HEK293 (cell line): Measurements from ENCODE around the gene WWOX.

ENCODE experiments used
- CTCF ChIA-PET: fragments of 350-600 bp; formaldehyde crosslinking; extraction: SDS; loops from one replicate; lab custom pipeline; 2021; ENCODE audit warnings: antibody characterized with exemption; lab: Yijun Ruan, JAX
- POLR2A ChIA-PET: fragments of 300-600 bp; formaldehyde crosslinking; extraction: SDS; loops from one replicate; lab custom pipeline; 2020; ENCODE audit warnings: antibody characterized with exemption, inconsistent platforms; lab: Yijun Ruan, JAX
- H3K27ac ChIP-seq: fragments of 200-500 bp; sonication (Bioruptor generic); 2 replicates; pipeline ENCODE4 v1.5.1; 2014; ENCODE audit warnings: low read depth, low read length, control low read depth, inconsistent platforms; ENCODE audit errors: extremely low read depth
- H3K36me3 ChIP-seq, 2 experiments: fragments of 200-500 bp in 1 of 2; sonication (Bioruptor generic) in 1 of 2; 1 replicate in 1 of 2; 2 replicates in 1 of 2; pipeline ENCODE4 v1.5.1; 2014 to 2017; ENCODE audit warnings: inconsistent platforms in 2 of 2, low read length in 2 of 2; ENCODE audit not compliant: control insufficient read depth in 2 of 2, insufficient read depth in 1 of 2
- H3K4me1 ChIP-seq: fragments of 200-500 bp; sonication (Bioruptor generic); 2 replicates; pipeline ENCODE4 v1.5.1; 2014; ENCODE audit warnings: mild to moderate bottlenecking, low read length, inconsistent platforms; ENCODE audit not compliant: control insufficient read depth, insufficient read depth
- H3K4me3 ChIP-seq: 2 replicates; pipeline ENCODE4 v1.5.1; 2011; ENCODE audit warnings: low read depth, mild to moderate bottlenecking, control low read depth, low read length, moderate library complexity
- H3K9me3 ChIP-seq: fragments of 200-500 bp; sonication (Bioruptor generic); 2 replicates; pipeline ENCODE4 v1.5.1; 2014; ENCODE audit warnings: low read depth, low read length, inconsistent platforms; ENCODE audit not compliant: control insufficient read depth, insufficient read depth
- CTCF ChIP-seq: fragments of 450-650 bp; formaldehyde crosslinking; IDR thresholded peaks from 2 replicates; pipeline ENCODE4 v1.5.1; 2016; ENCODE audit warnings: missing biosample characterization, missing genetic modification characterization
- GLI2 ChIP-seq: fragments of 450-650 bp; formaldehyde crosslinking; IDR thresholded peaks from 2 replicates; pipeline ENCODE4; 2017; ENCODE audit warnings: missing biosample characterization, missing genetic modification characterization, low read depth, borderline replicate concordance
- KLF1 ChIP-seq: fragments of 450-650 bp; formaldehyde crosslinking; IDR thresholded peaks from 2 replicates; pipeline ENCODE4 v1.5.1; 2016; ENCODE audit warnings: missing biosample characterization, missing genetic modification characterization
- SP3 ChIP-seq: fragments of 450-650 bp; formaldehyde crosslinking; IDR thresholded peaks from 2 replicates; pipeline ENCODE4 v1.5.1; 2016; ENCODE audit warnings: missing biosample characterization, missing genetic modification characterization
- SP7 ChIP-seq: fragments of 450-650 bp; formaldehyde crosslinking; IDR thresholded peaks from 2 replicates; pipeline ENCODE4 v1.5.1; 2016; ENCODE audit warnings: missing biosample characterization, missing genetic modification characterization
- ZEB2 ChIP-seq: fragments of 450-650 bp; formaldehyde crosslinking; IDR thresholded peaks from 2 replicates; pipeline ENCODE4 v1.5.1; 2016; ENCODE audit warnings: missing biosample characterization, missing genetic modification characterization
- ZNF114 ChIP-seq: fragments of 450-650 bp; formaldehyde crosslinking; IDR thresholded peaks from 2 replicates; pipeline ENCODE4 v1.5.0; 2017; ENCODE audit warnings: missing biosample characterization, missing genetic modification characterization
- ZNF174 ChIP-seq: fragments of 450-650 bp; formaldehyde crosslinking; IDR thresholded peaks from 2 replicates; pipeline ENCODE4 v1.5.0; 2017; ENCODE audit warnings: missing biosample characterization, mild to moderate bottlenecking, missing genetic modification characterization
- ZNF184 ChIP-seq: fragments of 450-650 bp; IDR thresholded peaks from 2 replicates; pipeline ENCODE4 v1.5.1; 2018; ENCODE audit warnings: missing biosample characterization, mild to moderate bottlenecking, missing genetic modification characterization
- ZNF266 ChIP-seq: fragments of 450-650 bp; formaldehyde crosslinking; IDR thresholded peaks from 2 replicates; pipeline ENCODE4 v1.5.1; 2016; ENCODE audit warnings: missing biosample characterization, missing genetic modification characterization, low read depth
- ZNF280C ChIP-seq: fragments of 450-650 bp; formaldehyde crosslinking; IDR thresholded peaks from 2 replicates; pipeline ENCODE4 v1.5.1; 2016; ENCODE audit warnings: missing biosample characterization, missing genetic modification characterization
- ZNF404 ChIP-seq: fragments of 450-650 bp; formaldehyde crosslinking; IDR thresholded peaks from 2 replicates; pipeline ENCODE4 v1.5.1; 2017; ENCODE audit warnings: missing biosample characterization, missing genetic modification characterization
- ZNF433 ChIP-seq: fragments of 450-650 bp; formaldehyde crosslinking; IDR thresholded peaks from 2 replicates; pipeline ENCODE4 v1.5.1; 2016; ENCODE audit warnings: missing biosample characterization, missing genetic modification characterization, low read depth
- ZNF529 ChIP-seq: fragments of 450-650 bp; formaldehyde crosslinking; IDR thresholded peaks from 2 replicates; pipeline ENCODE4 v1.5.1; 2017; ENCODE audit warnings: missing genetic modification characterization, missing biosample characterization; ENCODE audit not compliant: insufficient replicate concordance
- ZNF530 ChIP-seq: fragments of 450-650 bp; formaldehyde crosslinking; IDR thresholded peaks from 2 replicates; pipeline ENCODE4 v1.5.1; 2016; ENCODE audit warnings: low read depth, missing biosample characterization, missing genetic modification characterization
- ZNF544 ChIP-seq: fragments of 450-650 bp; formaldehyde crosslinking; IDR thresholded peaks from 2 replicates; pipeline ENCODE4 v1.5.0; 2017; ENCODE audit warnings: missing biosample characterization, missing genetic modification characterization
- ZNF571 ChIP-seq: fragments of 450-650 bp; formaldehyde crosslinking; IDR thresholded peaks from 2 replicates; pipeline ENCODE4 v1.5.0; 2017; ENCODE audit warnings: missing biosample characterization, missing genetic modification characterization
- ZNF704 ChIP-seq: fragments of 450-650 bp; formaldehyde crosslinking; IDR thresholded peaks from 2 replicates; pipeline ENCODE4 v1.5.1; 2016; ENCODE audit warnings: missing biosample characterization, missing genetic modification characterization
- ZNF768 ChIP-seq: fragments of 450-650 bp; formaldehyde crosslinking; IDR thresholded peaks from 2 replicates; pipeline ENCODE4 v1.5.1; 2018; ENCODE audit warnings: missing biosample characterization, mild to moderate bottlenecking, missing genetic modification characterization
- ZNF791 ChIP-seq: fragments of 450-650 bp; formaldehyde crosslinking; IDR thresholded peaks from 2 replicates; pipeline ENCODE4 v1.5.1; 2016; ENCODE audit warnings: missing biosample characterization, missing genetic modification characterization
- ZXDB ChIP-seq: fragments of 450-650 bp; formaldehyde crosslinking; IDR thresholded peaks from 2 replicates; pipeline ENCODE4 v1.5.1; 2016; ENCODE audit warnings: missing biosample characterization, missing genetic modification characterization
- TF ChIP-seq, protein P1 (sequence below): fragments of 450-650 bp; formaldehyde crosslinking; optimal IDR thresholded peaks from 2 replicates; pipeline ENCODE3; 2016; ENCODE audit warnings: missing biosample characterization, mild to moderate bottlenecking, missing genetic modification characterization
- TF ChIP-seq, protein P2 (sequence below): fragments of 450-650 bp; formaldehyde crosslinking; IDR thresholded peaks from 2 replicates; pipeline ENCODE4 v1.5.1; 2016; ENCODE audit warnings: missing biosample characterization, missing genetic modification characterization
- TF ChIP-seq, protein P3 (sequence below): fragments of 450-650 bp; formaldehyde crosslinking; IDR thresholded peaks from 2 replicates; pipeline ENCODE4 v1.5.1; 2016; ENCODE audit warnings: missing biosample characterization, missing genetic modification characterization
- TF ChIP-seq, protein P4 (sequence below): fragments of 450-650 bp; IDR thresholded peaks from 2 replicates; pipeline ENCODE4 v1.5.1; 2018; ENCODE audit warnings: missing biosample characterization, mild to moderate bottlenecking, missing genetic modification characterization

WWOX gene

GRCh38 chr16:79045191-79045590 lies 945.7 kb downstream of the WWOX start:
- TF ChIP-seq ZNF280C (tag by site-specific recombination) (no peak), ZNF704 (no peak), SP3 (tag by site-specific recombination) (no peak), ZNF114 (tag by site-specific recombination) (no peak), ZNF529 (tag by site-specific recombination) (no peak), ZEB2 (tag by site-specific recombination) (no peak), GLI2 (tag by site-specific recombination) (no peak), ZNF571 (no peak), ZNF266 (tag by site-specific recombination) (no peak), SP7 (tag by site-specific recombination) (no peak), ZNF530 (tag by site-specific recombination) (no peak), ZNF184 (tag by site-specific recombination) (no peak)
- TF ChIP-seq, protein P1, sequence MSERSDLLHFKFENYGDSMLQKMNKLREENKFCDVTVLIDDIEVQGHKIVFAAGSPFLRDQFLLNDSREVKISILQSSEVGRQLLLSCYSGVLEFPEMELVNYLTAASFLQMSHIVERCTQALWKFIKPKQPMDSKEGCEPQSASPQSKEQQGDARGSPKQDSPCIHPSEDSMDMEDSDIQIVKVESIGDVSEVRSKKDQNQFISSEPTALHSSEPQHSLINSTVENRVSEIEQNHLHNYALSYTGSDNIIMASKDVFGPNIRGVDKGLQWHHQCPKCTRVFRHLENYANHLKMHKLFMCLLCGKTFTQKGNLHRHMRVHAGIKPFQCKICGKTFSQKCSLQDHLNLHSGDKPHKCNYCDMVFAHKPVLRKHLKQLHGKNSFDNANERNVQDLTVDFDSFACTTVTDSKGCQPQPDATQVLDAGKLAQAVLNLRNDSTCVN (tag by site-specific recombination), result no peak
- TF ChIP-seq, protein P2, sequence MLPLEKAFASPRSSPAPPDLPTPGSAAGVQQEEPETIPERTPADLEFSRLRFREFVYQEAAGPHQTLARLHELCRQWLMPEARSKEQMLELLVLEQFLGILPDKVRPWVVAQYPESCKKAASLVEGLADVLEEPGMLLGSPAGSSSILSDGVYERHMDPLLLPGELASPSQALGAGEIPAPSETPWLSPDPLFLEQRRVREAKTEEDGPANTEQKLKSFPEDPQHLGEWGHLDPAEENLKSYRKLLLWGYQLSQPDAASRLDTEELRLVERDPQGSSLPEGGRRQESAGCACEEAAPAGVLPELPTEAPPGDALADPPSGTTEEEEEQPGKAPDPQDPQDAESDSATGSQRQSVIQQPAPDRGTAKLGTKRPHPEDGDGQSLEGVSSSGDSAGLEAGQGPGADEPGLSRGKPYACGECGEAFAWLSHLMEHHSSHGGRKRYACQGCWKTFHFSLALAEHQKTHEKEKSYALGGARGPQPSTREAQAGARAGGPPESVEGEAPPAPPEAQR (tag by site-specific recombination), result no peak
- TF ChIP-seq, protein P3, sequence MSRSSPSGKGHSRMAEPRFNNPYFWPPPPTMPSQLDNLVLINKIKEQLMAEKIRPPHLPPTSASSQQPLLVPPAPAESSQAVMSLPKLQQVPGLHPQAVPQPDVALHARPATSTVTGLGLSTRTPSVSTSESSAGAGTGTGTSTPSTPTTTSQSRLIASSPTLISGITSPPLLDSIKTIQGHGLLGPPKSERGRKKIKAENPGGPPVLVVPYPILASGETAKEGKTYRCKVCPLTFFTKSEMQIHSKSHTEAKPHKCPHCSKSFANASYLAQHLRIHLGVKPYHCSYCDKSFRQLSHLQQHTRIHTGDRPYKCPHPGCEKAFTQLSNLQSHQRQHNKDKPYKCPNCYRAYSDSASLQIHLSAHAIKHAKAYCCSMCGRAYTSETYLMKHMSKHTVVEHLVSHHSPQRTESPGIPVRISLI (tag by site-specific recombination), result no peak
- Histone ChIP-seq H3K4me1 (no peaks in the 10 kb centered on the region), H3K27ac (no peak overlapping the region), H3K9me3 (no peaks in the 10 kb centered on the region), H3K4me3 (no peak overlapping the region), H3K36me3 (no peaks in the 10 kb centered on the region)
- CTCF ChIA-PET, result interaction anchor here (1.1 kb wide), 1 partner anchor 9 kb away, joined by 3 read pairs; no protein-coding TSS in a partner anchor
- POLR2A ChIA-PET, result no interaction called here

GRCh38 chr16:79047337-79047736 lies 947.9 kb downstream of the WWOX start:
- Histone ChIP-seq H3K27ac (no peak overlapping the region), H3K9me3 (no peaks in the 10 kb centered on the region)
- TF ChIP-seq KLF1 (tag by site-specific recombination) (no peak), CTCF (tag by site-specific recombination) (peak; percentile 56; the same call in 1 of the 2 replicates), ZNF768 (tag by site-specific recombination) (no peak), ZNF433 (tag by site-specific recombination) (no peak), ZNF791 (tag by site-specific recombination) (no peak), ZNF404 (no peak), ZNF571 (no peak), ZXDB (tag by site-specific recombination) (no peak), ZNF544 (tag by site-specific recombination) (no peak), ZNF174 (tag by site-specific recombination) (no peak)
- TF ChIP-seq, protein P4, sequence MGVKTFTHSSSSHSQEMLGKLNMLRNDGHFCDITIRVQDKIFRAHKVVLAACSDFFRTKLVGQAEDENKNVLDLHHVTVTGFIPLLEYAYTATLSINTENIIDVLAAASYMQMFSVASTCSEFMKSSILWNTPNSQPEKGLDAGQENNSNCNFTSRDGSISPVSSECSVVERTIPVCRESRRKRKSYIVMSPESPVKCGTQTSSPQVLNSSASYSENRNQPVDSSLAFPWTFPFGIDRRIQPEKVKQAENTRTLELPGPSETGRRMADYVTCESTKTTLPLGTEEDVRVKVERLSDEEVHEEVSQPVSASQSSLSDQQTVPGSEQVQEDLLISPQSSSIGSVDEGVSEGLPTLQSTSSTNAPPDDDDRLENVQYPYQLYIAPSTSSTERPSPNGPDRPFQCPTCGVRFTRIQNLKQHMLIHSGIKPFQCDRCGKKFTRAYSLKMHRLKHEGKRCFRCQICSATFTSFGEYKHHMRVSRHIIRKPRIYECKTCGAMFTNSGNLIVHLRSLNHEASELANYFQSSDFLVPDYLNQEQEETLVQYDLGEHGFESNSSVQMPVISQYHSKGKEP (tag by site-specific recombination), result 0 out of 2 replicates have a peak, but pooled peaks have one; percentile 21

More at GRCh38 chr16:79047337-79047736, 947.9 kb downstream of the WWOX start:
- H3K4me1 ChIP-seq, result no peaks in the 10 kb centered on the region
- H3K36me3 ChIP-seq, result no peaks in the 10 kb centered on the region
- CTCF ChIA-PET, result interaction anchor here (0.6 to 2.4 kb wide), 5 partner anchors 9 to 555 kb away, joined by 3 to 8 read pairs (median 4); no protein-coding TSS in a partner anchor
- no peak overlapping the region for H3K4me3 ChIP-seq
- POLR2A ChIA-PET, result no interaction called here
